CD4-positive, CD25-positive, alpha-beta regulatory T cell (primary cell): Measurements from ENCODE around the gene SREBF2. TPM values are rescaled to one million over a fixed set of nuclear protein-coding genes. Genes with fewer than 3 reads are reported as not detected.
A peak's percentile ranks its signal among the peaks of the same experiment; 100 is the strongest.

Source experiments
- ATAC-seq, 2 donors: fragments of 150-1000 bp; cut with Tn5 transposase; one replicate each; pipeline ENCODE4 v1.10.0; 2021; ENCODE audit warnings: low read depth in 2 of 2, moderate number of reproducible peaks in 2 of 2, moderate library complexity in 1 of 2
- DNase-seq, 3 donors: peaks; one replicate each; pipeline versions ENCODE4 v3.0.0 to v3.0.0-alpha.2; 2012 to 2022; ENCODE audit warnings: mixed read lengths in 1 of 3
- H3K27ac ChIP-seq: one replicate; pipeline ENCODE4 v1.7.0; 2013; ENCODE audit warnings: mild to moderate bottlenecking, low read length; ENCODE audit not compliant: insufficient read depth, poor library complexity, severe bottlenecking
- H3K27me3 ChIP-seq: one replicate; pipeline ENCODE4 v1.7.0; 2013; ENCODE audit warnings: low read length; ENCODE audit not compliant: control insufficient read depth, insufficient read depth
- H3K36me3 ChIP-seq: one replicate; pipeline ENCODE4 v1.7.0; 2013; ENCODE audit warnings: mild to moderate bottlenecking, low read length, moderate library complexity; ENCODE audit not compliant: control insufficient read depth, insufficient read depth
- H3K4me1 ChIP-seq: 2 replicates; pipeline ENCODE4 v1.7.0; 2013; ENCODE audit warnings: mild to moderate bottlenecking, low read length; ENCODE audit not compliant: insufficient read depth, control insufficient read depth, poor library complexity, severe bottlenecking
- H3K4me3 ChIP-seq: one replicate; pipeline ENCODE4 v1.7.0; 2013; ENCODE audit warnings: low read depth, mild to moderate bottlenecking, low read length, moderate library complexity
- H3K9me3 ChIP-seq, 2 experiments: 1 replicate in 1 of 2; 2 replicates in 1 of 2; pipeline ENCODE4 v1.7.0; 2013; ENCODE audit warnings: low read length in 2 of 2, mild to moderate bottlenecking in 1 of 2, moderate library complexity in 1 of 2; ENCODE audit not compliant: control insufficient read depth in 2 of 2
- H3K27ac Mint-ChIP-seq, 3 donors: one replicate each; pipeline ENCODE4 v1.8.0; 2020 to 2022; ENCODE audit warnings: mild to moderate bottlenecking in 3 of 3, mixed read lengths in 3 of 3, moderate library complexity in 2 of 3
- H3K27me3 Mint-ChIP-seq: one replicate; pipeline ENCODE4 v1.8.0; 2022; ENCODE audit warnings: mild to moderate bottlenecking, mixed read lengths
- H3K36me3 Mint-ChIP-seq: one replicate; pipeline ENCODE4 v1.8.0; 2020; ENCODE audit warnings: mixed read lengths
- H3K4me1 Mint-ChIP-seq, 4 donors: one replicate each; pipeline ENCODE4 v1.8.0; 2020 to 2022; ENCODE audit warnings: mixed read lengths in 4 of 4, mild to moderate bottlenecking in 1 of 4
- H3K4me3 Mint-ChIP-seq, 4 donors: one replicate each; pipeline ENCODE4 v1.8.0; 2020 to 2022; ENCODE audit warnings: mild to moderate bottlenecking in 4 of 4, mixed read lengths in 4 of 4, moderate library complexity in 3 of 4
- H3K9me3 Mint-ChIP-seq, 7 donors: one replicate each; pipeline ENCODE4 v1.8.0; 2020 to 2022; ENCODE audit warnings: mixed read lengths in 7 of 7, mild to moderate bottlenecking in 3 of 7, moderate library complexity in 2 of 7
- polyA plus RNA-seq, 4 donors: library from polyadenylated mRNA; unstranded; fragments of 300-500 nt; fragmentation: Illumina TruSeq; gene quantifications; one replicate each; pipeline ENCODE4 v1.2.3, GENCODE V29; 2021
- total RNA-seq: library from RNA; stranded (reverse); gene quantifications from one replicate; pipeline ENCODE4 v1.2.3, GENCODE V29; 2022

SREBF2 gene
- total and polyA plus RNA-seq, 5 donors from 2014 or later: 12.8 to 98.6 (median 13.8) TPM

DNA sequence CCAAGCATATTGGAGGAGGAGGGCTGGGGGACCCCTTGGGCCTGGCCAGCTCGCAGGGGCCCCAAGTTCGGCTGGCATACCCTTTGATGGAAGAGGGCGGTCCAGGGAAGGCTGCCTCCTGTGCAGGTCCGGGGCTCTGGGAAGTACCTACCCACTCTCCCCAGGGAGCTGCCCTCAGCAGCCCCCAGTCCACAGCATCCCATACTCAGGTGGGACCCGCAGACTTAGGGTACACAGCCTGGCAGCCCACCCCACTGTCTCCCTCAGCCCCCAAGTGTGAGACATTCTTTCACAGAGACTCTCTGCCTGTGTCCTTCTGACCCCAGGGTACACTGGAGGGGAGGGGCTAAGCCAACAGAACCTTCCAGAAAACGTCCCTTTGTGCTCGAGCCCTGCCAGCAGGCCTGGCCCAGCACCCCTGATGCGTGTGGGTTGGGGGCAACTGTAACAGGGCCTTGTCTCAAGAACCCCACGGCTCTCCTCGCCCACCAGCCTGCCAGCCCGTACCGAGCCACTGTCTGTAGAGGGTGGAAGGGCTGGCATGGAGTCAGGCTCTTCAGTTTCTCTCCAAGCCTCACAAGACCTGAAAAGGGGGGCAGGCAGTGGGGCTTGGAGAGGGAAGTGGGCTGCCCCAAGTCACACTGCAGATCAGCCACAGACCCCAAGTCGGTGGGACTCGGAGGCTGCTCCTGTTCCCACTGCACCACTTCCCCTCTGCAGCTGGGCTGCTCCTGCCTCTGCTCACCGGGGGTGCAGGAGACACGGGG is 100.7 kb downstream of the SREBF2 start:
- Histone ChIP-seq H3K4me1 (peaks cover 11% of the 10 kb centered on the region), H3K4me3 (no peak overlapping the region), H3K27ac (no peak overlapping the region), H3K27me3 (no peaks in the 10 kb centered on the region), H3K36me3 (no peaks in the 10 kb centered on the region), H3K9me3 (no peaks in the 10 kb centered on the region)
- DNase-seq (no peak), ATAC-seq (no peak)
- Mint-ChIP-seq H3K4me3 (no peak overlapping the region), H3K9me3 (no peaks in the 10 kb centered on the region), H3K27ac (peak overlapping the region in 1 of 3 donors; percentile 67), H3K27me3 (no peaks in the 10 kb centered on the region), H3K4me1 (peaks cover 0 to 28% (median 14%) of the 10 kb centered on the region in 4 donors), H3K36me3 (peaks cover 3% of the 10 kb centered on the region)

DNA sequence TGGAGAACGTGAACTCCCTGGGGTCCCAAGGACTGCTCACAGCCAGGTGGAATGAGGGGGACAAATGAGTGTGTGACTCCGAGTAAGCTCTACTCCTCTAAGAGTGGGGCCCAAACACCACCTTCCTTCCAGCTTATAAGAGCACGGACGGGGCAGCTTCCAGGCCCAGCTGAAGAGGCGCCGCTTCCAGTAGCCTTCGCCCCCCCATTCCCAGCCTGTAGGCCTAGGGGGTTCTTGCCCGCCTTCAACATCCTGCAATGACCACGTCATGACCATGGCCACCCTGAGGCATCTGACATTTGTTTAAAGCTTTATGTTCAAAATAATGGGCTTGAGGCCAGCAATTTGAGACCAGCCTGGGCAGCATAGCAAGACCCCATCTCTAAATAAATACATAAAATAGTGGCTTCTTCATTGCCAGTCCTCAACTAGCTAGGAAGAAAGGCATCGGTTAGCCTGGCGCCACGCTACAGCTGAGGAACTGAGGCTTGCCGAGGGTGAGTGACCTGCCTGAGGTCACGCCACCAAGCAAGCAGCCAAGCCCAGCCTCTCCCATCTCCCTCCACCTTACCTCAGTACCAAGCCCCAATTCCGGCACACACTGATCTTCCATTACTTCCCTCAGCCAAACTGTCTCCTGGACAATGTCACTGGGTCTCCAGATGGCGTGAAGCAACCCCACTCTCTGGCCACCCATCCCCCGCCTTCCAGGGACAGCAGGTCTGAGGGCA is 101.5 kb downstream of the SREBF2 start:
- Mint-ChIP-seq H3K27ac (peak overlapping the region in 2 of 3 donors; percentile 63 to 67), H3K4me1 (peaks cover 4 to 33% (median 18%) of the 10 kb centered on the region in 4 donors)

DNA sequence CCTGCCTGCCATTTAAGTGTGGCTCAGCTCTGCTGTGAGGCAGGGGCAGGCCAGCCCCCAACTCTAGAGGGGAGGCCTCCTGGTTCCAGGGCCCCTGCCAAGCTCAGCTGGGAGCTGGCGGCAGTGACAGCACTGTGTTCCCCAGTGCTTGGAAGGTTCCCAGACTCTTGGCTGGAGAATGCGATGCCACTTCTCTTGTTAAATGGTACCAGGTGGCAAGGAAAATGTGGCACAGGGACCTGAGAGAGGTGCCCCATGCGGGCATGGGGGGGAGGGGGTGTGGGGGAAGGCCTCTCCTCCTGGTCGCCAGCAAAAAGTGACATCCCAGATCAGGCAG is 102.1 kb downstream of the SREBF2 start:
- H3K27me3 ChIP-seq: no peaks in the 10 kb centered on the region
- H3K4me3 ChIP-seq: no peak overlapping the region
- no peaks in the 10 kb centered on the region for H3K9me3 ChIP-seq
- no peaks in the 10 kb centered on the region for H3K36me3 ChIP-seq
- Mint-ChIP-seq H3K27ac (peak overlapping the region in 1 of 3 donors; percentile 67), H3K27me3 (no peaks in the 10 kb centered on the region), H3K9me3 (no peaks in the 10 kb centered on the region), H3K4me1 (peaks cover 6 to 38% (median 23%) of the 10 kb centered on the region in 4 donors), H3K36me3 (peaks cover 3% of the 10 kb centered on the region), H3K4me3 (no peak overlapping the region)
- H3K4me1 ChIP-seq: peaks cover 25% of the 10 kb centered on the region
- no peak for DNase-seq
- ATAC-seq: no peak
- H3K27ac ChIP-seq: no peak overlapping the region

More for the DNA sequence above, 101.5 kb downstream of the SREBF2 start:
- ATAC-seq (no peak), DNase-seq (no peak)
- H3K4me3 ChIP-seq: no peak overlapping the region
- Mint-ChIP-seq H3K9me3 (no peaks in the 10 kb centered on the region), H3K36me3 (peaks cover 3% of the 10 kb centered on the region), H3K4me3 (peak overlapping the region in 1 of 4 donors; percentile 38), H3K27me3 (no peaks in the 10 kb centered on the region)
- no peaks in the 10 kb centered on the region for H3K27me3 ChIP-seq
- peaks cover 19% of the 10 kb centered on the region for H3K4me1 ChIP-seq
- H3K27ac ChIP-seq: no peak overlapping the region
- no peaks in the 10 kb centered on the region for H3K36me3 ChIP-seq
- H3K9me3 ChIP-seq: no peaks in the 10 kb centered on the region

DNA sequence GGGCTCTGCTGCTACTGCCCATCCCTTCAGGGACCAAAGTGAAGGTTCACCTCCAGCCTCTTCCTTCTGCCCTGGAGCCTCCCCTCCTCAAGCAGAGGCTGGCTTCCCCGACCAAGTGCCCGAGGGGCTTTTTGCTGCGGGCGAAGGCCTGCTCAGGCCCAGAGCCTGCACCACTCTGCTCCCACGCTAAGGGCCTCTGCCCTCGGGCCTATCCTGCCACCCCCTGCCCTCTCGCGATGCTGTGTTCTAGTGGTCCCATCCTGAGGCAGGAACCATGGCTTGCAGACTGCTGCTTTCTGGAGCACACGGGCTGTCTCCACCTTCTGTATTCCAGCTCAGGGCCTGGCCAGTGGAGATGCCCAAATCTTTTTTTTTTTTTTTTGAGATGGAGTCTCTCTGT is 102.6 kb downstream of the SREBF2 start:
- no peaks in the 10 kb centered on the region for H3K36me3 ChIP-seq
- H3K4me3 ChIP-seq: no peak overlapping the region
- Mint-ChIP-seq H3K4me1 (peaks cover 9 to 44% (median 27%) of the 10 kb centered on the region in 4 donors), H3K27ac (peak overlapping the region in 2 of 3 donors; percentile 25 to 76), H3K27me3 (no peaks in the 10 kb centered on the region), H3K9me3 (no peaks in the 10 kb centered on the region), H3K4me3 (no peak overlapping the region), H3K36me3 (peaks cover 3% of the 10 kb centered on the region)
- ATAC-seq (no peak), DNase-seq (no peak)
- no peaks in the 10 kb centered on the region for H3K27me3 ChIP-seq
- no peaks in the 10 kb centered on the region for H3K9me3 ChIP-seq
- no peak overlapping the region for H3K27ac ChIP-seq
- H3K4me1 ChIP-seq: peaks cover 28% of the 10 kb centered on the region

DNA sequence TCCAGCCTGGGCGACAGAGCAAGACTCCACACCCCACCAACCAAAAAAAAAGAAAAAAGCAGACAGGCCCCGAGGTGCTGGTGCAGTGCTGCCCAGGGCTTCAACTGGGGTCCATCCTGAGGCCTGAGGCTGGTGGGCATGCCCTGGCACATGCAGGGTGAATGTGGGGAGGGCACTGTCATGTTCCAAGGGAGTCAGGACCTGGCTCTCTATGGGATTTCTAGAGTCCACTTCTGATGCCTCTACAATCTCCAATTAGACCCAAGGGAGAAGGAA is 103.9 kb downstream of the SREBF2 start:
- DNase-seq (no peak), ATAC-seq (no peak)
- H3K27me3 ChIP-seq: no peaks in the 10 kb centered on the region
- no peak overlapping the region for H3K4me3 ChIP-seq
- H3K9me3 Mint-ChIP-seq: no peaks in the 10 kb centered on the region
- peak overlapping the region in 2 of 3 donors; percentile 86 to 88 for H3K27ac Mint-ChIP-seq
- peaks cover 3% of the 10 kb centered on the region for H3K36me3 Mint-ChIP-seq
- peak overlapping the region in 2 of 4 donors; percentile 35 to 39 for H3K4me3 Mint-ChIP-seq
- H3K27ac ChIP-seq: no peak overlapping the region
- peaks cover 9 to 57% (median 40%) of the 10 kb centered on the region in 4 donors for H3K4me1 Mint-ChIP-seq
- H3K36me3 ChIP-seq: no peaks in the 10 kb centered on the region
- H3K27me3 Mint-ChIP-seq: peaks cover 4% of the 10 kb centered on the region
- peaks cover 36% of the 10 kb centered on the region for H3K4me1 ChIP-seq
- no peaks in the 10 kb centered on the region for H3K9me3 ChIP-seq

DNA sequence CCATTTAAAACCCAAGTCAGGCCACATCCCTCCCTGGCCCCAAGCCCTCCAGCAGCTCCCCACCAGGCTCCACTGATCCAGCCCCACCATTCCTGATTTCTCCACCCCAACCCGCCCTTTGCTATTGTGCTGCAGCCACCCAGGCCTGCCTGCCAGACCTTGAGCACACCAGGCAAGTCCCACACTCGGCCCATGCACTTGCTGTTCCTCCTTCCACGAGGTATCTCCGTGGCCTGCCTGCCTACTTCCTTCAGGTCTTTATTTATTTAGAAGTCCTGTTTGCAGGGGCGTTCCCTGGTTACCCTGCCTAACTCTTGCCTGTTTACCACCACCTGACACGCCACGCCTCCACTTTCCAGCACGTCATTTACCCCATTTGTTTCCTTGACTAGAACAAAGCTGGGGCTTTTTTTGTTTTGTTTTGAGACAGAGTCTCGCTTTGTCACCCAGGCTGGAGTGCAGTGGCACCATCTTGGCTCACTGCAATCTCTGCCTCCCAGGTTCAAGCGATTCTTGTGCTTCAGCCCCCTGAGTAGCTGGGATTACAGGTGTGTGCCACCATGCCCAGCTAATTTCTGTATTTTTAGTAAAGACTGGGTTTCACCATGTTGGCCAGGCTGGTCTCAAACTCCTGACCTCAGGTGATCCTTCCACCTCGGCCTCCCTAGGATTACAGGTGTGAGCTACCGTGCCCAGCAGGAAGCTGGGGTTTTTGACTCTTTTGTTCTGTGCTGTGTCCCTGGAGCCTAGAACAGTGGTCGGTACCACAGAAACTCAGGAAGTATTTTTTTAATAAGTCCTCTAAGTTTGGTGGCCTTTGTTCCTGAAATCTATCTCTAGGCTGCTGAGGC is 107.3 kb downstream of the SREBF2 start:
- H3K27me3 Mint-ChIP-seq: peaks cover 4% of the 10 kb centered on the region
- H3K9me3 Mint-ChIP-seq: no peaks in the 10 kb centered on the region
- H3K27ac Mint-ChIP-seq: peak overlapping the region; percentile 100
- peaks cover 39% of the 10 kb centered on the region for H3K4me1 ChIP-seq
- H3K36me3 ChIP-seq: no peaks in the 10 kb centered on the region
- DNase-seq (peak; percentile 96 to 98 (median 98)), ATAC-seq (peak; percentile 77 to 79)
- H3K27ac ChIP-seq: peak overlapping the region; percentile 99
- H3K4me3 ChIP-seq: peak overlapping the region; percentile 78
- H3K27me3 ChIP-seq: no peaks in the 10 kb centered on the region
- peaks cover 3% of the 10 kb centered on the region for H3K36me3 Mint-ChIP-seq
- no peaks in the 10 kb centered on the region for H3K9me3 ChIP-seq
- H3K4me3 Mint-ChIP-seq: peak overlapping the region; percentile 90 to 99 (median 95)
- peaks cover 9 to 69% (median 45%) of the 10 kb centered on the region in 4 donors for H3K4me1 Mint-ChIP-seq

DNA sequence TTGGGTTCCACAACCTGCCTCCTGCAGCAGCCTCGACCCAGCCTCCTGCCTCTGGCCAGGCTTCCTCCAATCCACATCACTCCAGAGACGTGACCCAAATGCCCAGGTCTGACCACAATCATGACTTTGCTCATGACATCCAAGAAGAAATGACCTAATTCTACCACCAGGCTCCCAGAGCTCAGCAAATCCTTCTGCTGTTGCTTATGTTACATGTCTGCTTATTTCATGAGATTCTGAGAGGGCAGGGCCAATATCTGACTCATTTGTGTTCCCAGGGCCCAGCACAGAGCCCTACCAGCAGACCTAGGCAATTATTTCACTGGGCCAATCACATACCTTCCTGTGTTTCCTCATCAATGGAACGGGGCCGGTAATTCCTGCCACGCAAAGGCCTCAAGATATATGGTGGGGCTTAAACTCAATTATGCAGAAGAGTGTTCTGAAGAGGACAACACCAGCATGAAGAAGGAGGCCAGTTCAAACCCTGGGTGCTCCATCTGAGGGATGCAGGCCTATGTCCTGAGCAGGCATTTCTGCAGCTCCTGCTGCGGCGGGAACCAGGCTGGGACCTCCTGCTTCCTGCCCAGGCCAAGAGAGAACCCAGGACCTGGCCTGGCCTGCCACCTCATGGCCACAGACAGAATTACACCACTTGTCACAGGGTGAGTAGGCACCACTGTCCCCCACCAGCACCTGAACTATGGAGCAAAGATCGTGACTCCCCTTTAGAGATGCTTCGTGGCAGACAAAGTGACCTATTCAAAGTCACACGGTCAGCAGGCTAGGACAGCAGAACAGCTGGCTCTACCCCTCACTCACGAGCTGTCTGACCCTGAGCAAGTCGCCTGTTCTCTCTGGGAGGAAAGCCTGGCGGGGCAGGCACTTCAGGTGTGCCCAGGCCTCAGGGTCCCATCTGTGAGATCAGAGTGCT is 108.2 kb downstream of the SREBF2 start:
- H3K27ac Mint-ChIP-seq: peak overlapping the region; percentile 100
- no peaks in the 10 kb centered on the region for H3K9me3 ChIP-seq
- peaks cover 4% of the 10 kb centered on the region for H3K27me3 Mint-ChIP-seq
- H3K36me3 Mint-ChIP-seq: peaks cover 3% of the 10 kb centered on the region
- ATAC-seq (peak; percentile 61 to 64), DNase-seq (peak; percentile 75 to 90 (median 89))
- H3K4me1 Mint-ChIP-seq: peaks cover 9 to 73% (median 49%) of the 10 kb centered on the region in 4 donors
- H3K27me3 ChIP-seq: no peaks in the 10 kb centered on the region
- peak overlapping the region; percentile 99 for H3K27ac ChIP-seq
- H3K9me3 Mint-ChIP-seq: no peaks in the 10 kb centered on the region
- peaks cover 48% of the 10 kb centered on the region for H3K4me1 ChIP-seq
- no peaks in the 10 kb centered on the region for H3K36me3 ChIP-seq
- H3K4me3 Mint-ChIP-seq: peak overlapping the region; percentile 90 to 99 (median 95)
- peak overlapping the region; percentile 42 for H3K4me3 ChIP-seq
